ENCODE measurements around the gene HHLA2.
A peak's percentile ranks its signal among the peaks of the same experiment; 100 is the strongest.
"Not testable (repeated sequence)": the region's sequence is repeated elsewhere in the genome, so short reads cannot be mapped to it uniquely, and the experiment has no call there.

The HHLA2 gene

GRCh38 chr3:108279066-108279465 is 17.3 kb upstream of the HHLA2 start:
- no CpG with 5 or more reads among the region's 4 CpGs for WGBS (ENCODE audit: extremely low coverage, insufficient coverage, insufficient read length)

GRCh38 chr3:108280476-108280875 is 15.9 kb upstream of the HHLA2 start:
- no peak overlapping the region for H3K27ac ChIP-seq (ENCODE audit: low read depth, low read length)
- H3K4ac ChIP-seq (ENCODE audit: low read depth, low read length): no peak overlapping the region
- no peaks in the 10 kb centered on the region for H3K79me2 ChIP-seq (ENCODE audit: control insufficient read depth, insufficient read depth, low read length, poor library complexity)
- no peak overlapping the region for H4K12ac ChIP-seq (ENCODE audit: low read depth, low read length)
- no peaks in the 10 kb centered on the region for H3K36me3 ChIP-seq (ENCODE audit: control insufficient read depth in 1 of 2, insufficient read depth in 2 of 2, low read length in 2 of 2)
- H2AFZ ChIP-seq (ENCODE audit: insufficient read depth, low read length, poor library complexity): no peak overlapping the region
- H3K9ac ChIP-seq (ENCODE audit: low read length): no peak overlapping the region
- H2BK120ac ChIP-seq (ENCODE audit: insufficient read depth, low read length, poor library complexity): no peak overlapping the region
- no peak for DNase-seq
- no peak overlapping the region for H3K18ac ChIP-seq (ENCODE audit: low read length)
- H2AK5ac ChIP-seq (ENCODE audit: low read length): no peak overlapping the region
- H2BK12ac ChIP-seq (ENCODE audit: low read length): no peak overlapping the region
- peaks cover 5% of the 10 kb centered on the region for H3K9me3 ChIP-seq (ENCODE audit: insufficient read depth, low read depth, low read length)
- no peak overlapping the region for H3K14ac ChIP-seq (ENCODE audit: low read length)
- no peak overlapping the region for H4K91ac ChIP-seq (ENCODE audit: low read depth, low read length)
- no peak overlapping the region for H3K23ac ChIP-seq (ENCODE audit: low read length)
- H3K4me1 ChIP-seq (ENCODE audit: control insufficient read depth in 1 of 2, insufficient read depth in 2 of 2, low read length in 2 of 2): peaks cover 3 to 6% of the 10 kb centered on the region in 2 experiments
- H4K8ac ChIP-seq (ENCODE audit: low read depth, low read length): no peak overlapping the region
- H3K4me2 ChIP-seq (ENCODE audit: low read length): no peak overlapping the region
- no peaks in the 10 kb centered on the region for H3K27me3 ChIP-seq (ENCODE audit: insufficient read depth, low read length)
- H2BK5ac ChIP-seq (ENCODE audit: low read depth, low read length, poor library complexity): no peak overlapping the region
- H3K4me3 ChIP-seq (ENCODE audit: low read depth, low read length): no peak overlapping the region
- peaks cover 8% of the 10 kb centered on the region for H3K79me1 ChIP-seq (ENCODE audit: low read length)

More at GRCh38 chr3:108279066-108279465, 17.3 kb upstream of the HHLA2 start:
- H3K9me3 ChIP-seq (ENCODE audit: insufficient read depth, low read depth, low read length); H2AK5ac ChIP-seq (ENCODE audit: low read length); H3K79me2 ChIP-seq (ENCODE audit: control insufficient read depth, insufficient read depth, low read length, poor library complexity); H2BK12ac ChIP-seq (ENCODE audit: low read length); H3K4me2 ChIP-seq (ENCODE audit: low read length); H3K27ac ChIP-seq (ENCODE audit: low read depth, low read length); DNase-seq; H3K27me3 ChIP-seq (ENCODE audit: insufficient read depth, low read length); H4K91ac ChIP-seq (ENCODE audit: low read depth, low read length); H3K4me1 ChIP-seq (ENCODE audit: control insufficient read depth in 1 of 2, insufficient read depth in 2 of 2, low read length in 2 of 2); H3K4ac ChIP-seq (ENCODE audit: low read depth, low read length); H3K23ac ChIP-seq (ENCODE audit: low read length); H3K79me1 ChIP-seq (ENCODE audit: low read length); H3K4me3 ChIP-seq (ENCODE audit: low read depth, low read length); H3K14ac ChIP-seq (ENCODE audit: low read length); H2BK5ac ChIP-seq (ENCODE audit: low read depth, low read length, poor library complexity); H4K12ac ChIP-seq (ENCODE audit: low read depth, low read length); H3K36me3 ChIP-seq (ENCODE audit: control insufficient read depth in 1 of 2, insufficient read depth in 2 of 2, low read length in 2 of 2); H2BK120ac ChIP-seq (ENCODE audit: insufficient read depth, low read length, poor library complexity); H2AFZ ChIP-seq (ENCODE audit: insufficient read depth, low read length, poor library complexity); H3K9ac ChIP-seq (ENCODE audit: low read length); H4K8ac ChIP-seq (ENCODE audit: low read depth, low read length); H3K18ac ChIP-seq (ENCODE audit: low read length): not testable (repeated sequence)

- Histone ChIP-seq H4K91ac (ENCODE audit: low read depth, low read length) (no peak overlapping the region), H3K23ac (ENCODE audit: low read length) (no peak overlapping the region), H3K4me3 (ENCODE audit: low read depth, low read length) (no peak overlapping the region), H3K14ac (ENCODE audit: low read length) (no peak overlapping the region), H4K8ac (ENCODE audit: low read depth, low read length) (no peak overlapping the region), H3K4me1 (ENCODE audit: control insufficient read depth in 1 of 2, insufficient read depth in 2 of 2, low read length in 2 of 2) (peaks cover 2 to 3% of the 10 kb centered on the region in 2 experiments), H2BK120ac (ENCODE audit: insufficient read depth, low read length, poor library complexity) (no peak overlapping the region), H3K27ac (ENCODE audit: low read depth, low read length) (no peak overlapping the region), H2BK5ac (ENCODE audit: low read depth, low read length, poor library complexity) (no peak overlapping the region), H2AFZ (ENCODE audit: insufficient read depth, low read length, poor library complexity) (no peak overlapping the region), H3K18ac (ENCODE audit: low read length) (no peak overlapping the region), H2BK12ac (ENCODE audit: low read length) (no peak overlapping the region), H3K9ac (ENCODE audit: low read length) (no peak overlapping the region), H3K79me2 (ENCODE audit: control insufficient read depth, insufficient read depth, low read length, poor library complexity) (no peaks in the 10 kb centered on the region), H3K4me2 (ENCODE audit: low read length) (no peak overlapping the region), H2AK5ac (ENCODE audit: low read length) (no peak overlapping the region), H3K36me3 (ENCODE audit: control insufficient read depth in 1 of 2, insufficient read depth in 2 of 2, low read length in 2 of 2) (no peaks in the 10 kb centered on the region), H3K9me3 (ENCODE audit: insufficient read depth, low read depth, low read length) (peaks cover 5% of the 10 kb centered on the region), H3K79me1 (ENCODE audit: low read length) (peaks cover 2% of the 10 kb centered on the region), H3K4ac (ENCODE audit: low read depth, low read length) (no peak overlapping the region), H4K12ac (ENCODE audit: low read depth, low read length) (no peak overlapping the region), H3K27me3 (ENCODE audit: insufficient read depth, low read length) (no peaks in the 10 kb centered on the region)
- no peak for DNase-seq
These were observed 14.7 kb upstream of the HHLA2 start for GRCh38 chr3:108281670-108282069.

GRCh38 chr3:108283006-108283405 is 13.3 kb upstream of the HHLA2 start:
- no CpG with 5 or more reads among the region's 1 CpG for whole genome bisulfite sequencing (ENCODE audit: extremely low coverage, insufficient coverage, insufficient read length)
- Histone ChIP-seq H3K79me2 (ENCODE audit: control insufficient read depth, insufficient read depth, low read length, poor library complexity) (no peaks in the 10 kb centered on the region), H2BK12ac (ENCODE audit: low read length) (no peak overlapping the region), H4K8ac (ENCODE audit: low read depth, low read length) (no peak overlapping the region), H3K27ac (ENCODE audit: low read depth, low read length) (no peak overlapping the region), H3K9me3 (ENCODE audit: insufficient read depth, low read depth, low read length) (peaks cover 3% of the 10 kb centered on the region), H3K9ac (ENCODE audit: low read length) (no peak overlapping the region), H3K18ac (ENCODE audit: low read length) (no peak overlapping the region), H3K4me3 (ENCODE audit: low read depth, low read length) (no peak overlapping the region), H3K4ac (ENCODE audit: low read depth, low read length) (no peak overlapping the region), H3K4me1 (ENCODE audit: control insufficient read depth in 1 of 2, insufficient read depth in 2 of 2, low read length in 2 of 2) (no peaks in the 10 kb centered on the region), H3K27me3 (ENCODE audit: insufficient read depth, low read length) (no peaks in the 10 kb centered on the region), H2AK5ac (ENCODE audit: low read length) (no peak overlapping the region), H2BK5ac (ENCODE audit: low read depth, low read length, poor library complexity) (no peak overlapping the region), H3K4me2 (ENCODE audit: low read length) (no peak overlapping the region), H4K91ac (ENCODE audit: low read depth, low read length) (no peak overlapping the region), H3K79me1 (ENCODE audit: low read length) (no peaks in the 10 kb centered on the region), H3K14ac (ENCODE audit: low read length) (no peak overlapping the region), H4K12ac (ENCODE audit: low read depth, low read length) (no peak overlapping the region), H3K23ac (ENCODE audit: low read length) (no peak overlapping the region), H2AFZ (ENCODE audit: insufficient read depth, low read length, poor library complexity) (no peak overlapping the region), H2BK120ac (ENCODE audit: insufficient read depth, low read length, poor library complexity) (no peak overlapping the region), H3K36me3 (ENCODE audit: control insufficient read depth in 1 of 2, insufficient read depth in 2 of 2, low read length in 2 of 2) (no peaks in the 10 kb centered on the region)
- peak in 1 of 2 donors; percentile 23 for DNase-seq
